CD4-positive, alpha-beta T cell treated with Interleukin-17A for 4 hours (primary cell): ENCODE measurements around the gene DLAT.
"Not testable (repeated sequence)": the region's sequence is repeated elsewhere in the genome, so short reads cannot be mapped to it uniquely, and the experiment has no call there.

Experiments
- DNase-seq: peaks from one replicate; pipeline ENCODE4 v3.0.0-alpha.2; 2020; ENCODE audit warnings: mixed read lengths

Gene DLAT

DNA sequence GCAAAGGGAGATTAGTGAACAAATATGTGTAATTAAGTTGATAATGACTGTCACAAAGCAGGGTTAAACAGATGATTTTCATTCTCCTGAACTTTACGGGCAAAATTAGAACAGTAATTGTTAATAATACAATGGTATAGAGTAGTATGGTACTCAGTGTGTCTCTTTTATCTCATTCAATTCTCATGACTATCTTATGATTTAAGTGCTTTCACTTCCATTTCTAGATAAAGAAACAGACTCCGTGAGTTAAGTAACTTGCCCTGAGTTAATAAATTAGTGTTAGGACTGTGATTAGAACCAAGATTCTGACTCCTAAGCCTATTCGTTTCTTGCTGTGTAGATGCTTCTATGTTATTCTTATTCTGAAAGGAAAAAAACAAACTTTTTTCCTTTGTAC is 26.6 kb downstream of the DLAT start:
- DNase-seq: no peak

DNA sequence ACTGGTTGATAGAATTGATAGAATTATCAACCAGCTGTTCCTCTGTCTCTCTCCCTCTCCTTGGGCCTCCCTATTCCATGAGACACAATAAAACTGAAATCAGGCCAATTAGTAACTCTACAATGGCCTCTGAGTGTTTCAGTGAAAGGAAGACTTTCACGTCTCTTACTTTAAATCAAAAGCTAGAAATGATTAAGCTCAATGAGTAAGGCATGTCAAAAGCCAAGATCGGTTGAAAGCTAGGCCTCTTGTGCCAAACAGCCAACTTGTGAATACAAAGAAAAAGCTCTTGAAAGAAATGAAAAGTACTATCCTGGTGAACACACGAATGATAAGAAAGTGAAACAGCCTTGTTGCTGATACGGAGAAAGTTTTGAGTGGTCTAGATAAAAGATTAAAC is 32.0 kb downstream of the DLAT start:
- no peak for DNase-seq

DNA sequence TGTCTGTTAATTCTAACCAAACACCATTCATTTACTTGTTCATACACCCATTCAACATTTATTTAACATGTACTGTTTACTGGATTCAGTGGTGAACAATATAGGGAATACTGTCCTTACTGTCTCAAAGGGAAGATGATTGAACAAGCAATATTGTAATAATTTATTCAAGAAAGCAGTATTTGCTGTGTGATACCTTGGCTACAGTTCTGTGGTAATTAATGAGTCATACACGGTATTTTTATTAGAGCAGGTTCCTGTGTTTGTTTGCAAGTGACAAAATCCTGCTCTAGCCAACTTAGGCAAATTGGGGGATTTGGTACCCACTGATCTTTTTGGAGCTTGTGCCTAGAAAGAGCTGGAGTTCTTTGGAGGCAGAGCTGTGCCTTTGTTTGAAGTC is 32.9 kb downstream of the DLAT start:
- no peak for DNase-seq

DNA sequence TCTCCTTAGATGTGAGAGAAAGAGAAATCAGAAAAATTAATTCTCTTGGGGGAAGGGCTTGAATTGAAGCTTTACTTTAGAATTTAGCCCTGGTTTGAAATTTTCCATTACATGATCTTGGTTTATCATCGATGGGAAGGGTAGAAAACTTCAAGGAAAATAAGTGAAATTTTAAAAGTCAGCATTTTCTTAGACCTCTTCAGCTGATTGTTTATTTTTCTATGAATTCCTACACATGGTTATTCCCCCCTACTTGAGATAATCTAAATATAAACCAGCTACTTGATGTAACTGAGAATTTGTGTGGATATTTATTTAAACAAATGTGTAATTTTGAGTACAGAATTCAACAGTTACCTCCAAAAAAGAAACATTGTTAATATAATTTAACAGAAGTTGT is 37.7 kb downstream of the DLAT start:
- DNase-seq: no peak

DNA sequence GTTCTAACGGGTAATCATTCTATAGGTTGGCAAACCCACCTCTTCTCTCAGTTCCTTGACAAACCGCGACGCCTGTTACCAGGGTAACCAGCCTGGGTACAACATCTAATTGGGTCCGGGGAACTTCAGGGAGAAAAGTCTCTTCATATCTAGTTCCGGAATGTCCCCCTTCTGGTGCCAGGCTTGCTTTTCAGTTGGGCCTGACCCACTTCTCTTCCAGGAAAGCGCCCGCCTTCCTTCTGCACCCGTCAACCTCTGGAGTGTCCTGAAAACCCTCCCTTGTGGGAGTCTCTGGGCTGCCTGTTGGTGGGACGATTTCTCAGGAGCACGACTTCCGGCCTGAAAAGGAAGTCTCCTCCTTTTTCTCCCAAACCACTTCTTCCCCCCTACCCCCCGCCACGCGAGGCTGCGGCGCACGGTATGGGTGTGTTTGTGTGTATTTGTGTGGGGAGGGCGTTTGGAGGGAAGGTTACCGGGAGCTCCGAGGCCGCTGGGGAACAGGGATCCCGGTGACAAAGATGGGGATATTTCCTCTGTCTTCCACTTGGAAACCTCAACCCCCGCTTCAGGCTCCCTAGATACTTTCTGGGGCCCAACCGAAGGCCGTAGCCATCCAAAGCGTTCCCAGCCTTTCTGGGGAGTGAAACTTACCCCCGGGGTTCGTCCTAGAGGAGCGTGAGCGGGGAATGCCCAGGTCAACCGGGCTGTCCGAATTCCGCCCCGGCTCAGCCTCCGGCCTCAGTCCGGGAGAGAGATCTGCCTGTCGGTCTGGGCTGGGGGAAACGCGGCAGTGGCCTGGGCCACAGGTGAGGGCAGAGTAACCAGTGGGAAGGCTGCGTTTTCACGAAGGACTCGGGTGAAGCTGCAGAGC is 49.0 kb downstream of the DLAT start, which contains the start of the genes NKAPD1 and PIH1D2:
TSS of gene NKAPD1 (plus strand) at position 359 of the 871 bp plus-strand sequence. CDS start 1,276 bp downstream, outside the sequence.
TSS of gene PIH1D2 (minus strand) at position 77 of the 871 bp plus-strand sequence. CDS start 843 bp downstream, outside the sequence.
- DNase-seq: peak; percentile 82

DNA sequence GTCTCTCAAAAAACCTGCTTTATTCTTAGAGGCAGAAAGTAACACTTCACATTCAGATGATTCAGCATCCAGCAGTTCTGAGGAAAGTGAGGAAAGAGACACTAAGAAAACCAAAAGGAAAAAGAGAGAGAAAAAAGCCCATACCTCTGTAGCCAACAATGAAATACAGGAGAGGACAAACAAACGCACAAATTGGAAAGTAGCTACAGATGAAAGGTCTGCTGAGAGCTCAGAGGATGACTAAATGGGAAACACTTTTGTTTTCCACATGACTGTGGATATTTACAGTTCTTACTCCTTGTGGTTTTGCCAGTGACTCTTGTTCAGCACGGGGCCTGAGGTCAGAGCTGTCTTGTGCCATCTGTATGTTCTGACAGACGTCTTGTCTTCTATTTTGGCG is 57.5 kb downstream of the DLAT start:
- DNase-seq: no peak

DNA sequence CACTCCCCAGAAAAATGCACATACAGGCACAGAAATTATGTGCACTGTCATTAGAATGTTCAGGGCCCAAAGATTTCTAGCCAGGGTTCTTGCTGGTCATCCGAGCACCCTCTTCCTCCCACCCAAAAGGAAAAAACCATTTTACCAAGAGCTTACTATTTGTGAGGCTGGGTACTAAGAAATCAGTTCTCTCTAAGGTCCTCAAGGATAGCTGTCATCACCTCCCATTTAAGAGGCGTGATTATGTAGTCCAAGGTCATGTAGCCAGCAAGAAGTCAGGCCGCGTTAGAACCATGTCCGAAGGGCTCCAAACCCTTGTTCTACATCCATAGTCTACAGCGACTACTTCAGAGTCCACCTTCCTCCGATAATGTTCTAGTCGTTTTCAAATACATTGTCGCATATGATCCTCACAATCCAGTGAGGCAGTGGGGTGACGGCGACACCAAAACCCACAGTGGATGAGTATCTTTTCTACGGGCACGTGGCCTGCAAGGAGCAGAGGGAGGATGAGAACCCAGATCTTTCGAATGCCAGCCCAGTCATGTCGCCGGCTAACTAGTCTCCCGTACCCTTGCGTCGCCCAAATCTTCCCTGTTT is 60.7 kb downstream of the DLAT start:
- no peak for DNase-seq

DNA sequence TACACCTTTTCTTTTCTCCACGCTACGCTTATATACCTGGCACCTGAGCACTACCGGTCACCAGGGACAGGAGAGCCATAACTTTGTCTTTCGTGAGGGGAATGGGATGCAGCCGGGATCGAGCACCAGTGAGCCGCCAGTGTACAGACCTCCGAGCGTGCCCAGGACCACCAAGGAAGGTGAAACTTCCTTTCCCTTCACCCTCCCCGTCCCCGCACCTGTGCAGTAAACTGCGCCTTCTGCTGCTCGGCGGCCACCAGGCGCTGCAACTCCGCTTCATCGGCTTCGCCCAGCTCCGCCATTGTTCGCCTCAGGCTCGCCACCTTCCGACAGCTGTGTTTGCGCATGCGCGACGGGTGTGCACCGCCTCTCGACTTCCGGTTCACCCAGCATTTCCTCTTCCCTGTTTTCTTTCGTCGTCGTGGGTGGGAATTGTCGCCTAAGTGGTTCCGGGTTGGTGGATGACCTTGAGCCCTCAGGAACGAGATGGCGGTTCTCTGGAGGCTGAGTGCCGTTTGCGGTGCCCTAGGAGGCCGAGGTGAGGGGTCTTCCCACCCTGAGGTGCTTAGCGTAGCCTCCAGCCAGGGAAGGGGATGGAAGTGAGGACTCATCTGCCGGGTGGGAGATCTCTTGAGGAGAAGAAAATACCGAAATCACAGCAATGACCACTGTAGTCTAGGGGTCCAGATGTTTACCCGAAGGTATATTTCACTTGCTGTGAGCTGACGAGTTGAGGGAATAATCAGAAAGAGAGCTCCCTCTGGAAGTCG is 61.4 kb downstream of the DLAT start, which contains the start of the genes SDHD and TIMM8B:
TSS of gene SDHD (plus strand) at position 452 of the 770 bp plus-strand sequence. CDS start at position 487, 35 bp downstream.
TSS of gene TIMM8B (minus strand) at position 335 of the 770 bp plus-strand sequence. CDS start at position 302, 33 bp downstream.
- peak; percentile 95 for DNase-seq

DNA sequence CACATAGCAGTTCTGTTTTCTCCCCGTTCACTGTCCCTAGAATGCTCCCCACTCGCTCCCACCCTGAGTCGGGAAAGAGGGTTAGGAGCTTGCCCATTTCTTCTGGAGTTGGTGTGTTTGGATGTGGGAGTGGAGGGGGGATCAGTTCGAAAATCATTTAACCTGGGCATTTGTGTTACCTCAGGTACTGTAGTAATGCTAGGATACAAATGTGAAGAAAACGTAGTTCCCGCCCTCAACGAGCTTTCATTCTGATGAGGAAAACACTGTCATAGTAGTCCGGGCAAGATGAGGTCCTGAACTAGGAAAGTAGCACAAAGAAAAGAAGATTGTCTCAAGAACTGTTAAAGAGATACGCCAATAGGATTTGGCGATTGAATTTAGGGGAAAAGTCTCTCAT is 62.0 kb downstream of the DLAT start:
- no peak for DNase-seq

DNA sequence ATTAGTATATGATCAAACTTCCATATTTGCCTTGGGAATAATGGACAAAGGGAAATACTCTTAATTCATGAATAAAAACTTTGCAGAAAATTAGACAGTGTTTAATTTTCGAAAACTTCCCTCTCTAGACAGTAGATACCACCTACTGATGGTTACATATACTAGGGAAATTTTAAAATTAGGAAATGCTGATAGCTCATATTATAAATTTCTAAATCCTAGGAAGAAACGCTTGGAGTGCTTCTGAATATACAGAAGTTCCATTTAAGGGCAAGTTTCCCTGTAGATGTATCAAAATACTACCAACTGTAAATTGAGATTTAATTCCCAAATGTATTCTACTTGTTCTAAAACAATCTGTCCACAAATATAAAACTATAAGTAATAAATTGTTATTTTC is 70.1 kb downstream of the DLAT start:
- not testable (repeated sequence) for DNase-seq

DNA sequence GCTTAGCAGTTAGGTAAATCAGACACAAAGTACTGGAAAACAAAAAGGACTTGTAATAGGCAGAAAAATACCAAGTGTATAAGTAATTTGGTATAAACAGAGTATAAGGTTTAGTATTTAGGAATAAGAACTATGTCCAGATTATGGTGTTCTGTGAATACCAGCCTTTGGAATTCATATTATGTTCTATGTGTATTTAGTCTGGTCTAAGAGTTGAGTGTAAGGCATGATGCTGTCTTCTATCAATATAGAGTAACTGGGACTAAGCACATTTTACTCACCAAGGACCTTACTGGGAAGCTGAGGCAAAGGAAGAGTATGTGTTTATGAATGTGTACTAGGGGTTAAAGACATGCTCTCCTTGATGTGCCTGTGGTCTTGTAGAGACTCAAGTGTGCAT is 71.0 kb downstream of the DLAT start:
- no peak for DNase-seq

DNA sequence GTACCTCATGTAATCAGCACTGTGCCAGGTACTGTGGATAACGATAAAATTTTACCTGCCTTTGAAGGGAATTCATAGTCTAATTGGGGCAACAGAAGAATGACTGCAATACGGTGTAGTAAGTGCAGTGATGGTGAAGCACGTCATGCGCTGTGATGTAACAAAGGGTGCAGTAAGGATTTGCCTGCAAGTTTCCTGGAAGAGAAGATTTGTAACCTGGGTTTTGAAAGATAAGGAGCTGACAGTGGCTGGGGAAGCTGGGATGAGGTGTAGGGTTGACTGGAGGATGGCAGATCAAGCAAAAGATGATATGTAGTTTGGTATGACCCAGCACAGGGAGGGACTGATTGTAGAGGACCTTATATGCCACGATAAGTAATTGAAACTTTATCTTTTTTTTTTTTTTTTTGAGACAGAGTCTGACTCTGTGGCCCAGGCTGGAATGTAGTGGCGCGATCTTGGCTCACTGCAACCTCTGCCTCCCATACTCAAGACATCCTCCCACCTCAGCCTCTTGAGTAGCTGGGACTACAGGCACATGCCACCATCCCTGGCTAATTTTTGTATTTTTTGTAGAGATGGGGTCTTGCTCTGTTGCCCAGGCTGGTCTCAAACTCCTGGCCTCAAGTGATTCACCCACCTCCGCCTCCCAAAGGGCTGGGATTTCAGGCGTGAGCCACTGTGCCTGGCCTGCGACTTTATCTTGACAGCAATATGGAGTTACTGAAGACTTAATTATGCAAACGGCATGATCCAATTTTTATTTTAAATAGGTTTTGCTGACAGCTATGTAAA is 72.7 kb downstream of the DLAT start:
- no peak for DNase-seq

DNA sequence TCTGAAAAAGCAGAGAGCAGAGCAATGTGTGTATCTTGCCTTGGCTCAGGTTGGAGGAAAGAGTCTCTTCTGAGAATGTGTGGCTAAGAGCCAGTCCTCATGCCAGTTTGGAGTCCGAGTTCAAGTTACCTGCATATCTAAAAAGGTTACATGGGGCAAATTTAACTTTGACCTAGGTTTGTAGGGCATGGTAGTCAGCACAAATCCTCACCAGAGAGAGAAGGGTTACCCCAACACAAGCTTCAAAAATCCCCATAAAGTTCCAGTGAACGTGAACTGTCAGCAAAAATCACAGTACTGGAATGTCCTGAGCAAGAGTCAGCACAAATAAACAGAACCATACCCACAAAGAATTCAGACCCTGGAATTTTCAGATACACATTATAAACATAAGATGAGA is 75.3 kb downstream of the DLAT start:
- DNase-seq: no peak

DNA sequence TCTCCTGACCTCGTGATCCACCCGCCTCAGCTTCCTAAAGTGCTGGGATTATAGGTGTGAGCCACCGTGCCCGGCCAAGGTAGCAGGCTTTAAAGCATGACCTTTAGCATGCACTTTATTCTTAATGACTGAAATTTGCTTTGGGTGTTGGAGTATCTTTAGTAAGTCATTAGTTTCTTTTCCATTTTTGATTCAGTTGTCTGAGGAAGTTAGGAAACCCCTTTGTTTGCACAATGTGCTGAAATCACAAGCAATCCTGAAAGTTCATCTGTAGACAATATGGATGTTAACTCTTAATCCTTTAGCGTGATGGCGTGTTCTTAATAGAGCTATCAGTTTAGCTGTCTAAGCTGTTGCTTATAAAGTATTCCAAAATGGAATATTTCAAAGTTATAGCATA is 78.2 kb downstream of the DLAT start:
- no peak for DNase-seq

DNA sequence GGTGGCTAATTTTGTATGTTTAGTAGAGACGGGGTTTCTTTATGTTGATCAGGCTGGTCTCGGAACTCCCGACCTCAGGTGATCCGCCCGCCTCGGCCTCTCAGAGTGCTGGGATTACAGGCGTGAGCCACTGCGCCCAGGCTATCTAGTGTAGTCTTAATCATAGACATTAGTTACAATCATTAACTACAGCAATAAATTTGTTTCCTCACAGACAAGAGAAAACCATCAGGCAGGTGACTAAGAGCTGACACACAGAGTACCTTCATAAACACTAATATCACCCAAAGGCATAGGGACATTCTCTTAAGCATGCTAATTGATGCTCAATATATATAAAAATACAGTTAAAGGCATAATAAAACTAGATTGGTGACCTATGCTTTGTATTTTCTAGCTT is 80.9 kb downstream of the DLAT start:
- no peak for DNase-seq
